HG03103 (cell line): ENCODE measurements around the gene PRODH.
"Not testable (repeated sequence)": the region's sequence is repeated elsewhere in the genome, so short reads cannot be mapped to it uniquely, and the experiment has no call there.

ENCODE experiments used
- ATAC-seq: cut with Tn5 transposase; IDR thresholded peaks from one replicate; pipeline ENCODE4 v1.9.1; 2021; ENCODE audit warnings: low read depth; ENCODE audit not compliant: unreplicated experiment

PRODH gene

GRCh38 chr22:18954990-18955571 lies 19.0 kb upstream of the PRODH start:
- no peak for ATAC-seq

- not testable (repeated sequence) for ATAC-seq
These were observed 18.4 kb upstream of the PRODH start for GRCh38 chr22:18954303-18954989.

- ATAC-seq = not testable (repeated sequence)
These were observed 17.0 kb upstream of the PRODH start for GRCh38 chr22:18953128-18953527.

- ATAC-seq = no peak
These were observed 15.9 kb upstream of the PRODH start for GRCh38 chr22:18952022-18952421.

- ATAC-seq = no peak
These were observed 14.0 kb upstream of the PRODH start for GRCh38 chr22:18950141-18950540.

GRCh38 chr22:18947905-18948304 lies 11.8 kb upstream of the PRODH start:
- no peak for ATAC-seq

- ATAC-seq = not testable (repeated sequence)
These were observed 11.0 kb upstream of the PRODH start for GRCh38 chr22:18947105-18947504.

- not testable (repeated sequence) for ATAC-seq
These were observed 2.6 kb upstream of the PRODH start for GRCh38 chr22:18938691-18939090.

- ATAC-seq = not testable (repeated sequence)
These were observed 1.4 kb downstream of the PRODH start for GRCh38 chr22:18934688-18935087.

- ATAC-seq = no peak
These were observed 2.2 kb downstream of the PRODH start for GRCh38 chr22:18933914-18934313.

- ATAC-seq = no peak
These were observed 4.0 kb downstream of the PRODH start for GRCh38 chr22:18931905-18932652.

- no peak for ATAC-seq
These were observed 6.6 kb downstream of the PRODH start for GRCh38 chr22:18929459-18929858.

GRCh38 chr22:18927573-18927972 lies 8.5 kb downstream of the PRODH start:
- ATAC-seq = no peak

- ATAC-seq = no peak
These were observed 9.1 kb downstream of the PRODH start for GRCh38 chr22:18927020-18927419.

- no peak for ATAC-seq
These were observed 10.6 kb downstream of the PRODH start for GRCh38 chr22:18925368-18926064.

GRCh38 chr22:18920257-18920902 lies 15.7 kb downstream of the PRODH start:
- not testable (repeated sequence) for ATAC-seq

- not testable (repeated sequence) for ATAC-seq
These were observed 18.3 kb downstream of the PRODH start for GRCh38 chr22:18917818-18918217.

GRCh38 chr22:18915550-18915949 lies 20.5 kb downstream of the PRODH start:
- not testable (repeated sequence) for ATAC-seq

GRCh38 chr22:18914558-18914957 lies 21.5 kb downstream of the PRODH start:
- ATAC-seq = not testable (repeated sequence)

- not testable (repeated sequence) for ATAC-seq
These were observed 23.7 kb downstream of the PRODH start for GRCh38 chr22:18912264-18912946.
